ENCODE data around the gene UBE2H. TPM values are rescaled to one million over a fixed set of nuclear protein-coding genes. Genes with fewer than 3 reads are reported as not detected.

Gene UBE2H
- 59.5 and 71.6 TPM in 2 replicates for total RNA-seq (ENCODE audit: low replicate concordance)

- no peak for TF ChIP-seq CTCF (IDR thresholded peaks at IDR 0.05; ENCODE audit: insufficient read depth, low read length)
- DNase-seq (ENCODE audit: low read depth): peak; percentile 84
- peak within 1 kb of the TSS; percentile 85 for H3K4me3 ChIP-seq (ENCODE audit: low read depth, low read length)
Observed at GRCh38 chr7:129952653-129953560, at the start of gene UBE2H. TSS of gene UBE2H (minus strand) at chr7:129952960. CDS start at chr7:129952555, 405 bp downstream.

- no peak for DNase-seq (ENCODE audit: low read depth)
- no peak for TF ChIP-seq CTCF (IDR thresholded peaks at IDR 0.05; ENCODE audit: insufficient read depth, low read length)
- no peak overlapping the region for H3K4me3 ChIP-seq (ENCODE audit: low read depth, low read length)
Observed at GRCh38 chr7:129998446-129998845, 45.7 kb upstream of the UBE2H start.

- DNase-seq (ENCODE audit: low read depth): no peak
- TF ChIP-seq CTCF (IDR thresholded peaks at IDR 0.05; ENCODE audit: insufficient read depth, low read length): no peak
- no peak overlapping the region for H3K4me3 ChIP-seq (ENCODE audit: low read depth, low read length)
Observed at GRCh38 chr7:129997285-129997684, 44.5 kb upstream of the UBE2H start.

GRCh38 chr7:129993275-129993674, 40.5 kb upstream of the UBE2H start:
- no peak for TF ChIP-seq CTCF (IDR thresholded peaks at IDR 0.05; ENCODE audit: insufficient read depth, low read length)
- peak; percentile 16 for DNase-seq (ENCODE audit: low read depth)
- H3K4me3 ChIP-seq (ENCODE audit: low read depth, low read length): no peak overlapping the region

GRCh38 chr7:129990403-129991192, 37.8 kb upstream of the UBE2H start:
- DNase-seq (ENCODE audit: low read depth): peak; percentile 18
- no peak for TF ChIP-seq CTCF (IDR thresholded peaks at IDR 0.05; ENCODE audit: insufficient read depth, low read length)
- H3K4me3 ChIP-seq (ENCODE audit: low read depth, low read length): no peak overlapping the region

GRCh38 chr7:129989466-129989865, 36.7 kb upstream of the UBE2H start:
- DNase-seq (ENCODE audit: low read depth): no peak
- no peak overlapping the region for H3K4me3 ChIP-seq (ENCODE audit: low read depth, low read length)
- no peak for TF ChIP-seq CTCF (IDR thresholded peaks at IDR 0.05; ENCODE audit: insufficient read depth, low read length)

Data from fibroblast of the aortic adventitia (primary cell).